Memory B cell (primary cell): ENCODE data around the gene WDR64.

ENCODE experiments used
- ATAC-seq: fragments of 150-1000 bp; cut with Tn5 transposase; 2 replicates; pipeline ENCODE4 v1.10.0; 2021; ENCODE audit warnings: low read depth, mild to moderate bottlenecking, moderate library complexity
- DNase-seq, 2 donors: peaks; one replicate each; pipeline ENCODE4 v3.0.0; 2022; ENCODE audit warnings: low spot score in 2 of 2
- H3K27ac Mint-ChIP-seq: one replicate; pipeline ENCODE4 v1.8.0; 2022; ENCODE audit warnings: mild to moderate bottlenecking, moderate library complexity, mixed read lengths
- H3K27me3 Mint-ChIP-seq: one replicate; pipeline ENCODE4 v1.8.0; 2022; ENCODE audit warnings: mixed read lengths
- H3K36me3 Mint-ChIP-seq: one replicate; pipeline ENCODE4 v1.8.0; 2022; ENCODE audit warnings: mild to moderate bottlenecking, mixed read lengths
- H3K4me1 Mint-ChIP-seq: one replicate; pipeline ENCODE4 v1.8.0; 2022; ENCODE audit warnings: mixed read lengths
- H3K4me3 Mint-ChIP-seq: one replicate; pipeline ENCODE4 v1.8.0; 2022; ENCODE audit warnings: mild to moderate bottlenecking, moderate library complexity, mixed read lengths
- H3K9me3 Mint-ChIP-seq: one replicate; pipeline ENCODE4 v1.8.0; 2022; ENCODE audit warnings: mixed read lengths

The WDR64 gene

GRCh38 chr1:241652012-241652411, at the start of gene WDR64:
Gene WDR64, plus strand, starts transcription at chr1:241652281. Its CDS starts 204 bp downstream, at chr1:241652485.
- no peak for ATAC-seq
- DNase-seq, result no peak

DNA sequence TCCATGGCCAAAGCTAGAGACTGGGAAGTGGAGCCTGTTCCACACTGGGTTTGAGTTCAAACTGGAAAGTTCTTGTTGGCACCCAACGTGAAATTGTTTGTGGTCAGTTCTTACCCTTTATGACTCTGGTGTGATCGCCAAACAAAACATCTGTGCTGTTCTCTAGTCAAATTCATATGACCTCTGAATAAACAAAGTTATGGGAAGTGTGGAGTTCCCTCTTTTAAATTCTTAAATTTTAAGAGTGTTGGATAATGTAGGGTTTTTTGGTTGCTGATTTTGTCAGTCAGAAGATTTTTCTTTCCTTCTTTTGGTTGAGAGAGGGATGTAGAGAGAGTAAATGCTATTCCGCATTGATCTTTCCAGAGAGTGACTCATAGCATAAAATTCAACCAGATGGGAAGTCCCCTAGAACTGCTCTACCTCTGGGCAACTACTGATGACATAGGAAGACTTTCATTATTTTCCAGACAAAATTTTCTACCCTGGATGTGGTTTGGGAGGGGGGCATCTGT, 48.3 kb upstream of the WDR64 start:
- peaks cover 33% of the 10 kb centered on the region for H3K36me3 Mint-ChIP-seq
- no peaks in the 10 kb centered on the region for H3K27me3 Mint-ChIP-seq
- H3K9me3 Mint-ChIP-seq, result no peaks in the 10 kb centered on the region
- peaks cover 27% of the 10 kb centered on the region for H3K4me1 Mint-ChIP-seq
- DNase-seq, result no peak
- H3K4me3 Mint-ChIP-seq, result no peak overlapping the region
- no peak for ATAC-seq
- H3K27ac Mint-ChIP-seq, result no peak overlapping the region

More at GRCh38 chr1:241652012-241652411, at the start of gene WDR64:
- Mint-ChIP-seq H3K4me3 (no peak within 1 kb of the TSS), H3K27me3 (peaks cover 6% of the 10 kb centered on the region), H3K9me3 (peaks cover 1% of the 10 kb centered on the region), H3K27ac (no peak within 1 kb of the TSS), H3K36me3 (peaks cover 2% of the 10 kb centered on the region), H3K4me1 (no peaks in the 10 kb centered on the region)

- no peak for ATAC-seq
- peaks cover 27% of the 10 kb centered on the region for H3K4me1 Mint-ChIP-seq
- H3K27ac Mint-ChIP-seq, result no peak overlapping the region
- peaks cover 33% of the 10 kb centered on the region for H3K36me3 Mint-ChIP-seq
- no peak overlapping the region for H3K4me3 Mint-ChIP-seq
- no peaks in the 10 kb centered on the region for H3K27me3 Mint-ChIP-seq
- no peak for DNase-seq
- H3K9me3 Mint-ChIP-seq, result no peaks in the 10 kb centered on the region
Observed at GRCh38 chr1:241605146-241605805, 46.8 kb upstream of the WDR64 start.

DNA sequence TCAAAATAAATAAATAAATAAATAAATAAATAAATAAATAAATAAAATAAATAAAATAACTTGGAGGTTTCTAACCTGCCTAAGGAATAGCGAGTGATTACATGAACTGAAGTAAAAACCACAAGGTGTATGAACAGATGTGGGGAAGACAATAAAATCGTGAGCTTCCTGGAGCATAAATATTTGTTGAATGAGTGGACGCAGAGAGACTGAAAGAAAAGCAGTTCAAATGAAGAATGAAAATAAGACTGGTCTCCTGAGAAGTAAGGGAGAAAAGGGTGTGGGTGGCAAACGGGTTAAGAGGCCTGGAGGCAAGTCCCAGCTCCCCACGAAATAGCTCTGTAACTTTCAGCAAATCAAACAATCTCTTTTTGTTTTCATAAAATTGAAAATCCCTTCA, 45.5 kb upstream of the WDR64 start:
- H3K27me3 Mint-ChIP-seq, result no peaks in the 10 kb centered on the region
- H3K4me1 Mint-ChIP-seq, result peaks cover 20% of the 10 kb centered on the region
- H3K9me3 Mint-ChIP-seq, result no peaks in the 10 kb centered on the region
- H3K27ac Mint-ChIP-seq, result no peak overlapping the region
- DNase-seq (no peak), ATAC-seq (no peak)
- peaks cover 29% of the 10 kb centered on the region for H3K36me3 Mint-ChIP-seq
- H3K4me3 Mint-ChIP-seq, result no peak overlapping the region

DNA sequence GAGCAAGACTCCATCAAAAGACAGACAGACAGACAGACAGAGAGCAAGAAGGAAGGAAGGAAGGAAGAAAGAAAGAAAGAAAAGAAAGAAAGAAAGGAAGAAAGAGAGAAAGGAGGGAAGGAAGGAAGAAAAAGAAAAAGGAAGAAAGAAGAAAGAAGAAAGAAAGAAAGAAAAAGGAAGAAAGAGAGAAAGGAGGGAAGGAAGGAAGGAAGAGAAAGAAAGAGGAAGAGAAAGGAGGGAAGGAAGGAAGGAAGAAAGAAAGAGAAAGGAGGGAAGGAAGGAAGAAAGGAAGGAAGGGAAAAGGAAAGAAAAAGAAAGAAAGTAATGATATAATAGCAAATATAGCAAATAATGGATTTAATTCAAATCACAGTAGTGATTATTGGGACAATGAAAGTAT, 44.6 kb upstream of the WDR64 start:
- H3K9me3 Mint-ChIP-seq, result no peaks in the 10 kb centered on the region
- peak overlapping the region; percentile 73 for H3K27ac Mint-ChIP-seq
- no peak for DNase-seq
- peaks cover 20% of the 10 kb centered on the region for H3K4me1 Mint-ChIP-seq
- H3K36me3 Mint-ChIP-seq, result peaks cover 21% of the 10 kb centered on the region
- ATAC-seq, result no peak
- H3K4me3 Mint-ChIP-seq, result no peak overlapping the region
- H3K27me3 Mint-ChIP-seq, result no peaks in the 10 kb centered on the region

- DNase-seq (no peak), ATAC-seq (no peak)
- Mint-ChIP-seq H3K4me3 (no peak overlapping the region), H3K27ac (peak overlapping the region; percentile 33), H3K4me1 (peaks cover 14% of the 10 kb centered on the region), H3K27me3 (no peaks in the 10 kb centered on the region), H3K36me3 (peaks cover 11% of the 10 kb centered on the region), H3K9me3 (no peaks in the 10 kb centered on the region)
Observed at GRCh38 chr1:241608379-241609033, 43.6 kb upstream of the WDR64 start.

GRCh38 chr1:241610056-241610815, 41.8 kb upstream of the WDR64 start:
- ATAC-seq, result no peak
- DNase-seq, result no peak
- Mint-ChIP-seq H3K4me3 (no peak overlapping the region), H3K27ac (no peak overlapping the region), H3K36me3 (peaks cover 5% of the 10 kb centered on the region), H3K4me1 (peaks cover 13% of the 10 kb centered on the region), H3K27me3 (no peaks in the 10 kb centered on the region), H3K9me3 (no peaks in the 10 kb centered on the region)

DNA sequence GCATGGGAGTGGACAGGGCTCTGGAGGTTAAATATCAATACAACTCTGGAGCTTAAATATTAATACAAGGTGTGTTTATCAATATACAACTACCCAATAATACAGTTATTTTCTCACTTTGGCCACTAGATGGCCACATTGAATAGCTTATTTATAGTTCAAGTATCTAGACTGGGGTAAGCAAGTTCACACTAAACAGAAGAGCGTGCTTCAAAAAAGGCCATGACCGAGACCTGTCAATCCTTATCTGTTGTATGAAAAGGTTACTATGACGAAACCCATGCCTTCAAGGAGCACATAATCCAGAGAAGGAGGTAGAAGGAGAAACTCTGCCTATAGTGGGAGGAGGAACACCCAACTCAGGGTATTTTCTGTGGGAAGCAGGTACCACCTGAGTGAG, 41.0 kb upstream of the WDR64 start:
- no peak overlapping the region for H3K27ac Mint-ChIP-seq
- DNase-seq, result peak in 1 of 2 donors; percentile 46
- H3K36me3 Mint-ChIP-seq, result peaks cover 4% of the 10 kb centered on the region
- H3K4me1 Mint-ChIP-seq, result peaks cover 17% of the 10 kb centered on the region
- H3K9me3 Mint-ChIP-seq, result no peaks in the 10 kb centered on the region
- ATAC-seq, result peak; percentile 92
- no peaks in the 10 kb centered on the region for H3K27me3 Mint-ChIP-seq
- H3K4me3 Mint-ChIP-seq, result no peak overlapping the region

DNA sequence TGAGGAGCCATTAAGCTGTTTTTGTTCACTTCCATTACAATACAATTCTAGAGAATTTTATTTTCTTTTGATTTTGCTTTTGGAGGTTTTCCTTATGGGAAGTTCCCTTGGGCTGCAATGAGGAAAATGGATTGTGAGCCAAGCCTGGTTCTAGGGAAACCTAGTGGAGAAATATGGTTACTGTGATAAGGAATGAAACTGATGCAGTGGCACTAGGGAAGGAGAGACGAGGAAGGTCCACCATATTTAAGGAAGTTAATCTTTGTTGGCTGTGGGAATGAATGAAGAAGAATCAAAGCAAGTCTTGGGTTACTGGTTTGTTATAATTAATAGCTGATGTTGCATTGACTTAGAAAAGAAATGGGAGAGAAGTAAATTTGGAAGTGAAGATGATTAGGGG, 40.3 kb upstream of the WDR64 start:
- Mint-ChIP-seq H3K4me3 (no peak overlapping the region), H3K27ac (no peak overlapping the region), H3K4me1 (peaks cover 21% of the 10 kb centered on the region), H3K27me3 (no peaks in the 10 kb centered on the region), H3K36me3 (peaks cover 4% of the 10 kb centered on the region), H3K9me3 (no peaks in the 10 kb centered on the region)
- ATAC-seq (no peak), DNase-seq (no peak)

DNA sequence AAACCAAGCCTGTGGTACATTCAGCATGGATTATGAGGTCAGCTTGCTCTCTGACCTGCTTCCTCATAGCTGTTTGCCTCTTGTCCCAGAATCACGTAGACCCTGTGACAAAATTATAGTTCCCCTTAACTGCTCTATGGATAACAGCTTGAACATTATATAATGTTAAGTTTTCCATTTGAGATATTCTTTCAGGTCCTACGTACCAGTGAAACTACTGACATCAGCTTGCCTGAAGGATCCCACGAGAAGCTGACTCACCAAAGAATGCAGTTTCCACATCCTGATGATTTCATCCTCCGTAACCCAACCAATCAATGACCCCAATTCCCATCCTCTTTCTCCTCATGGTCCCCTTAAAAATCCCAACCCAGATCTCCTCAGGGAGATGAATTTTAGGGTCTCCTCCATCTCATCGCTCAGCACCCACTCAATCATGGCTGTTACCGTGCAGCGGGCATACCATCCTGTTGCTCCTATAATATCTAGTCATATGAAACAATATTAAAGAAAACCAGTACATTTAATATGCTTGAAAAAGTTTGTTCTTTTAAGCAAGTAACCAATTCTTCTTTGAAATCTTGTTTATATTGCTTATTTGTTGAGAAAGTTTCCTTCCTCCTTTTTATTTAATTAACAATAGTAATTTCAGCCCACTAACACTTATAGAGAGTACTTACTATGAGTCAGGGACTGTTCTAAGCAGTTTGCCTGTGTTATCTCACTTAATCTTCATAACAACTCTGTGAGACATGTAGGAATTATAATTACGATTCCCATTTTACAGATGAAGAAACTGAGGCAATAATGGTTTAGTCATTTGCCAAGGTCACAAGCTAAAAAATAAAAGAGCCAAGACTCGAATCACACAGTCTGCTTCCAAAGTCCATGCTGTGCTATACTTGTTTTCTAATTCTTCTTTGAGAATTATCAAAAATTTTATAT, 39.3 kb upstream of the WDR64 start:
- no peak for DNase-seq
- H3K4me3 Mint-ChIP-seq, result no peak overlapping the region
- no peaks in the 10 kb centered on the region for H3K27me3 Mint-ChIP-seq
- H3K36me3 Mint-ChIP-seq, result peaks cover 5% of the 10 kb centered on the region
- no peaks in the 10 kb centered on the region for H3K9me3 Mint-ChIP-seq
- peaks cover 18% of the 10 kb centered on the region for H3K4me1 Mint-ChIP-seq
- ATAC-seq, result no peak
- H3K27ac Mint-ChIP-seq, result no peak overlapping the region

- peaks cover 7% of the 10 kb centered on the region for H3K36me3 Mint-ChIP-seq
- no peak for DNase-seq
- ATAC-seq, result no peak
- no peak overlapping the region for H3K4me3 Mint-ChIP-seq
- no peaks in the 10 kb centered on the region for H3K27me3 Mint-ChIP-seq
- H3K27ac Mint-ChIP-seq, result no peak overlapping the region
- H3K4me1 Mint-ChIP-seq, result peaks cover 17% of the 10 kb centered on the region
- no peaks in the 10 kb centered on the region for H3K9me3 Mint-ChIP-seq
Observed at GRCh38 chr1:241614144-241614543, 37.9 kb upstream of the WDR64 start.

- Mint-ChIP-seq H3K36me3 (peaks cover 7% of the 10 kb centered on the region), H3K27me3 (no peaks in the 10 kb centered on the region), H3K27ac (no peak overlapping the region), H3K4me1 (peaks cover 17% of the 10 kb centered on the region), H3K9me3 (no peaks in the 10 kb centered on the region), H3K4me3 (no peak overlapping the region)
- DNase-seq (no peak), ATAC-seq (no peak)
Observed at GRCh38 chr1:241614572-241614971, 37.5 kb upstream of the WDR64 start.
